ENCODE results near the gene CCDC77. TPM values are rescaled to one million over a fixed set of nuclear protein-coding genes. Genes with fewer than 3 reads are reported as not detected.

Gene CCDC77
- total RNA-seq, 1 experiment from 2014 or later: 12.3 TPM

- TF ChIP-seq ATF3 (IDR thresholded peaks at IDR 0.05) (no peak), SIN3A (IDR thresholded peaks at IDR 0.05; ENCODE audit: low read depth) (no peak), EZH2phosphoT487 (IDR thresholded peaks at IDR 0.05; ENCODE audit: borderline replicate concordance) (no peak), CTCF (IDR thresholded peaks at IDR 0.05 in 2 of 3, conservative IDR thresholded peaks at IDR 0.05 in 1 of 3; ENCODE audit: borderline replicate concordance in 1 of 3, insufficient read depth in 1 of 3, low read depth in 2 of 3, low read length in 2 of 3) (no peak), ZFX (IDR thresholded peaks at IDR 0.05) (no peak), YY1 (IDR thresholded peaks at IDR 0.05; ENCODE audit: extremely low read depth, insufficient replicate concordance, low read depth, low read length) (no peak), ZBTB33 (IDR thresholded peaks at IDR 0.05; ENCODE audit: extremely low read depth, insufficient replicate concordance, low read length) (no peak), RAD21 (IDR thresholded peaks at IDR 0.05; ENCODE audit: low read depth) (no peak), CBX3 (IDR thresholded peaks at IDR 0.05; ENCODE audit: low read depth) (no peak), FOSL1 (IDR thresholded peaks at IDR 0.05; ENCODE audit: low read depth) (no peak), EZH2 (IDR thresholded peaks at IDR 0.05) (no peak), EGR1 (IDR thresholded peaks at IDR 0.05; ENCODE audit: low read depth) (no peak), MAX (IDR thresholded peaks at IDR 0.05) (no peak), SP1 (IDR thresholded peaks at IDR 0.05; ENCODE audit: low read depth) (no peak)
- POLR2A ChIA-PET: no interaction called here
- ATAC-seq: no peak
- RAD21 ChIA-PET (ENCODE audit: low non-redundant PET in 1 of 2, low total read pairs in 2 of 2, uncharacterized antibody in 2 of 2, unreplicated experiment in 2 of 2): no interaction called here
- no peaks in the 10 kb centered on the region for H3K36me3 ChIP-seq (ENCODE audit: control insufficient read depth in 1 of 2, insufficient read depth in 2 of 2, low read length in 2 of 2)
- no TSS peak for BruUV-seq (replicated peaks)
- no peaks in the 10 kb centered on the region for H3K27me3 ChIP-seq (ENCODE audit: insufficient read depth, low read length)
- no peak overlapping the region for H3K4me3 ChIP-seq (replicated peaks in 1 of 2; ENCODE audit: low read depth in 1 of 2, low read length in 2 of 2)
- H2AFZ ChIP-seq (ENCODE audit: low read depth, low read length, poor library complexity, severe bottlenecking): no peak overlapping the region
- H4K20me1 ChIP-seq (ENCODE audit: insufficient read depth): no peaks in the 10 kb centered on the region
- no peaks in the 10 kb centered on the region for H3K79me2 ChIP-seq (ENCODE audit: insufficient read depth, low read length)
- DNase-seq (ENCODE audit: low read depth, low spot score): no peak
- H3K27ac ChIP-seq (ENCODE audit: low read depth, low read length): no peak overlapping the region
- no peak overlapping the region for H3K9ac ChIP-seq (ENCODE audit: low read length)
- no peak overlapping the region for H3K4me2 ChIP-seq (ENCODE audit: low read length)
- no peaks in the 10 kb centered on the region for H3K9me2 ChIP-seq (ENCODE audit: insufficient read depth)
- H3K9me3 ChIP-seq (ENCODE audit: control insufficient read depth in 1 of 2, insufficient read depth in 1 of 2, low read depth in 1 of 2, low read length in 2 of 2): no peaks in the 10 kb centered on the region
- intact Hi-C loops (cut with micrococcal nuclease): no loop called here
- CTCF ChIA-PET: no interaction called here
- peaks cover 9 to 30% of the 10 kb centered on the region in 2 experiments for H3K4me1 ChIP-seq (ENCODE audit: control insufficient read depth in 1 of 2, insufficient read depth in 2 of 2, low read length in 2 of 2)
These were observed 56.2 kb downstream of the CCDC77 start for GRCh38 chr12:457676-458075.

All from HCT116 (cell line).